GM21619 (cell line): ENCODE measurements around the gene TP53BP2.
A peak's percentile ranks its signal among the peaks of the same experiment; 100 is the strongest.
"Not testable (repeated sequence)": the region's sequence is repeated elsewhere in the genome, so short reads cannot be mapped to it uniquely, and the experiment has no call there.

ENCODE experiments used
- ATAC-seq: cut with Tn5 transposase; IDR thresholded peaks from one replicate; pipeline ENCODE4 v1.9.1; 2021; ENCODE audit not compliant: unreplicated experiment

TP53BP2 gene

GRCh38 chr1:223831755-223832636 lies 13.8 kb downstream of the TP53BP2 start:
- ATAC-seq, result peak; percentile 38

DNA sequence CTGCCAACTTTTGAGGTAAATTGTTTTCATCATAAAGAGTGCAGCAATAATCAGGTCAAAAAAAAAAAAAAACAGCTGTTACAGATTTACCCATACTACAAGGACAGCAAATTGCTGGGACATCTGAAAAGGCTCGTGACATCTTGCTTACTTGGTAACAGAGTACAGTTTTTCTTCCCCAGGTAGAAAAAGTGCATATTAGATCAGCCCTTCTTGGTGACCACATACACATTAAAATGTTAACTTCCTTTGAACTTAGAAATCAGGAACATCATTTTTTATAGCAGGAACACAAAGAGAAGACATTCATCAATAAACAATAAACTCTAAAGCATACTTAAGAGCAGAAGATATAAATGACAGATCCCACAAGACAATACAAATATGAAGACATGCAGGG lies 16.1 kb downstream of the TP53BP2 start:
- ATAC-seq, result no peak

DNA sequence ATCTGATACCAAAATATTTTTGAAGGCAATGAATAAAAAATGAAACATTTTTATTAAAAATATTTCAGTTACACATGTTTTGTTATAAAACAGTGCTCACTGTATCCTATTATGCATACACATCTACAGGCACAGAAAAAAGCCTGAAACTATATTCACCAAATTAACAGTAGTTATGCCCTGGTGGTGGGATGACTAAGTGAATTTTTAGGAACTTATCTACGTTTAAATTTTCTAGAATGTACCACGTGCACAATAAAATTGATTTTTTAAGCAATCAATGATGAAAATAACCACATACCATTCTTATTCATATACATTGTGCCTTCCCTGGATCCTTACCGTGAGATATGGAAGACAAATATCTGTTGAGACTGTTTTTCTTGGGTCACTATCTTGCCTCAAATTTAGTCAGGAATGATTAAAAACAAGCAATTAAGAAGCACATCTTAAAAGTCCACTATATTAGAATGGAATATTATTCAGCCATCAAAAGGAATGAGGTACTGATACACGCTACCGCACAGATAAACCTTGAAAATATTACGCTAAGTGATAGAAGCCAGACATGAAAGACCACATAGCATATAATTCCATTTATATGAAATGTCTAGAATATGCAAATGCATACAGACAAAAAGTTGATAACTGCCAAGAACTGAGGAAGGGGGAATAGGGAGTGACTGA lies 17.4 kb downstream of the TP53BP2 start:
- ATAC-seq, result no peak

- no peak for ATAC-seq
Observed at GRCh38 chr1:223827193-223827663, 18.5 kb downstream of the TP53BP2 start.

DNA sequence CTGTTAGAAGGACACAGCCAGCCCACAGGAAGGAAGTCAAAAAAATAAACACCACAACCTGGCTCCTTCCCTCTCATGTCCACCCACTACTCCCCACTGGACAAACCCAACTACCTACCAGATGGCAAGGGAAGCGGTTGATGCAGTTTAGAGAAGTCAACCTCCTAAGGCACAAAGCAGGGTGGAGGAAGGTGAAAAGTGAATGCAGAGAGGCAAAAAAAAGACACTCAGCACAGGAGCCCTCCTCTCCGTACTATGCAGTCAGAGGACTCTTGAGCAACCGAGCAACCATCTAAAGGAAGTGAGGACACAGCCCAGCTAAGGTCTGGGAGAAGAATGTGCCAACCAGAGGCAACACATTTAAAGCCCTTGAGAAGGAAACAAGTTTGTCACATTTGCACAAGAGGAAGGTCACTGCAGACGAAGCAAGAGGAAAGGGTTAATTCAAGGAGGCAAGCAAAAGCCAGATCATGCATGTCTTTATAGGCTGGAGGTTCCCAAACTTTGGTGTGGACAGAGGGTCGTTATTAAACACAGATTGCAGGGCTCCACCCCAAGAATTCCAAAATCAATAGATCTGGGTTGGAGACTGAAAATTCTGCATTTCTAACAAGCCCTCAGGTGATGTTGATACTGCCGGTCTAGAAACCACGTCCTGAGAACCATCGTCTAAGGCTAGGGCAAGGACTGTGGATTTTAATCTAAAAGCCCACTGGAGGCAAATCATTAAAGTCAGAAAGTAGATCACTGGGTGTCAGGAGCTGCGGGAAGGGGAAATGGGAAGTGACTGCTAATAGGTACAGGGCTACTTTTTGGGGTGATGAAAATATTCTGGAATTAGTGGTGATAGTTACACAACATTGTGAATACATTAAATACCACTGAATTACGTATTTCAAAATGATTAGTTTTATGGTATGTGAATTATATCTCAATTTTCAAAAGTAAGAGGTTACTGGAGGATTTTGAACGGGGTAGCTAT lies 19.7 kb downstream of the TP53BP2 start:
- no peak for ATAC-seq

DNA sequence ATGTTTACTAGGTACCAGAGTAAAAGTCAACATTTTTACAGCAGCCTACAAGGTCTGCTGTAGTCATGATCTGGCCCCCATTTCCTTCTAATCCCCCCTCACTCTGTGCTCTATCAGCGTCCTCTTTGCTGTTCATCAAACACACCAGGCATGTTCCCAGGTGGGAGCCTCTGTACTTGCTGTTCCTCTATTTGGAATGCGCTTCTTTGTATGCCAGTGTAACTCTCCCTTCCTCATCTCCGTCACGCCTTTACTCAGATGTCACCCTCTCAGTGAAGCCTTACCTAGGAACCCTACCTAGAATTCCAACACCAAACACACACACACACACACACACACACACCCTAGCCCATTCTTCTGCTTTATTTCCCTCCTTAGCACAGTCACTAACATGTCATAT lies 21.0 kb downstream of the TP53BP2 start:
- no peak for ATAC-seq

DNA sequence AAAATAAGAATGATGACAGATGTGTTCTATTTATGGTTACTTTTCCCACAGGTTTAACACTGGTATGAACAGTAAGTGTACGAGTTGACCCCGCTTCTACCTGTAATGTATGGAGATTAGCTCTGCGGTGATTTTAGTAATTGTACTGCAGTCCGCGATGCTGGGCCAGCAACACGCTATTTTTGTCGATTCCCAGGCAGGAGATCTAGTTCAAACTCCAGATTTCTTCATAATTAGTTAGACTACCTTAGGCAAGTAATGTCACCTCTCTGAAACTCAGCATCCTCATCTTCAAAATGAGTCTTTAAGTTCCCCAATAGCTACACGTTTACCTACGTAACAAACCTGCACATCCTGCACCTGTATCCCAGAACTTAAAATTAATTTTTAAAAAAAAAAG lies 21.5 kb downstream of the TP53BP2 start:
- ATAC-seq, result no peak

GRCh38 chr1:223820971-223821370 lies 24.8 kb downstream of the TP53BP2 start:
- no peak for ATAC-seq

DNA sequence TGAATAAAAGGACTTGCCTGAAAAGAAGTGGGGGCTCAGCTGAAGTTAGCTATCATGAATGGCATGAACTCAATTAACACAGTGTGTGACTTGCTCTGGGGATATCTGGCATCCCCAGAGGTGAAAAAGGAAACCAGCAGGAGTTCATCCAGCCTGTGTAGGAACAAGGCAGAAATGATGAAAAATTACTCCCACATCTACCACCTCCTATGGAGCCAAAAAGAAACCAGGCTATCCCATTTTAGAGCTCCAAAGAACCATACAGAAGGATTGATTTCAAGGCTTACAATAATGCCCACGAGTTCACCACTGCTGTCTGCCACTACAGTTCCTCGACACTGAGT lies 25.3 kb downstream of the TP53BP2 start:
- ATAC-seq, result no peak

DNA sequence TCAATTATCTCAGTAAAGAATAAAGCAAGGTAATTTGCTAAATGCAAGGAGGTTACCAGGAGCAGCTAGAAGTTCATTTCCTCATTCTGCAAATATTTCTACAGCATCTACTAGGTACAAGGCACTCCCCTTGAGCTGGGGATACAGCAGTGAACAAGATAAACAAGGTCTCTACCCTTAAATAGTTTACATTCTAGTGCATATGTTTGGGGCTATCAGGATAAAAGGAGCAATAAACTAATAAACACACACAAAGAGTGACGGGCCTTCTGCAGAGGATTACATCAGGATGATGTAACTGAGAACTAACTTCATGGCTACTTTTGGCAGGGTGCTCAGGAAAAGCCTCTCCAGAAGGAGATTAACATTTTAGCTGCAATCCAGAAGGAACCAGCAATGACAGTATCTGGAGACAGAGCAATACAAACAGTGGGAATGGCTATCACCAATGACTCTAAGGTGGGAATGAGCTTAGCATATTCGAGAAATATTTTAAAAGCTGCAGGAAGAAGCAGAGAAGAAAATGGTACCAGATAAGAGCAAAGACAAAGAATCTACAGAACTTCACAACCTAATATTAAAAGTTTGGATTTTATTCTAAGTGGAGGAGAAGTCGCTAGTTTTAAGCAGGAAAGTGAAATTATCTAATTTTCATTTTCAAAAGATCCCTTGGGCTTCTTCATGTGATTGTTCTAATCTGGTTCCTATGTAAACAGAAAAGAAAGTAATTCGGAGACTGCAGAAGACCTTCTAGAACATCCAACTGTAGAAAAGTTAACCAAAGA lies 25.8 kb downstream of the TP53BP2 start:
- ATAC-seq, result no peak

DNA sequence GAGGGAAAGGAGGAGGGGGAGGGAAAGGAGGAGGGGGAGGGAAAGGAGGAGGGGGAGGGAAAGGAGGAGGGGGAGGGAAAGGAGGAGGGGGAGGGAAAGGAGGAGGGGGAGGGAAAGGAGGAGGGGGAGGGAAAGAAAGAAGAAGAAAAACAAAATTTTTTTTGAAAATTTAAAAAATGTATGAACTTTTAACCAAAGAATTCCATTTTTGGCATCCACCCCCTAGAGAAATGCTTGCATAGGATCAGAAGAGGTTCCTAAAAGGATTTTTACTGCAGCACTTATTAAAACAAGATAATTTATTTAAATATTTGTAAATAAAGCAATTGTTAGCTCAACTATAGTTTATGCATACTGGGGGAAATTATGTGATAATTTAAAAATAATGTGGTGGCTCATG lies 28.5 kb downstream of the TP53BP2 start:
- ATAC-seq, result not testable (repeated sequence)

GRCh38 chr1:223815865-223816264 lies 29.9 kb downstream of the TP53BP2 start:
- no peak for ATAC-seq

DNA sequence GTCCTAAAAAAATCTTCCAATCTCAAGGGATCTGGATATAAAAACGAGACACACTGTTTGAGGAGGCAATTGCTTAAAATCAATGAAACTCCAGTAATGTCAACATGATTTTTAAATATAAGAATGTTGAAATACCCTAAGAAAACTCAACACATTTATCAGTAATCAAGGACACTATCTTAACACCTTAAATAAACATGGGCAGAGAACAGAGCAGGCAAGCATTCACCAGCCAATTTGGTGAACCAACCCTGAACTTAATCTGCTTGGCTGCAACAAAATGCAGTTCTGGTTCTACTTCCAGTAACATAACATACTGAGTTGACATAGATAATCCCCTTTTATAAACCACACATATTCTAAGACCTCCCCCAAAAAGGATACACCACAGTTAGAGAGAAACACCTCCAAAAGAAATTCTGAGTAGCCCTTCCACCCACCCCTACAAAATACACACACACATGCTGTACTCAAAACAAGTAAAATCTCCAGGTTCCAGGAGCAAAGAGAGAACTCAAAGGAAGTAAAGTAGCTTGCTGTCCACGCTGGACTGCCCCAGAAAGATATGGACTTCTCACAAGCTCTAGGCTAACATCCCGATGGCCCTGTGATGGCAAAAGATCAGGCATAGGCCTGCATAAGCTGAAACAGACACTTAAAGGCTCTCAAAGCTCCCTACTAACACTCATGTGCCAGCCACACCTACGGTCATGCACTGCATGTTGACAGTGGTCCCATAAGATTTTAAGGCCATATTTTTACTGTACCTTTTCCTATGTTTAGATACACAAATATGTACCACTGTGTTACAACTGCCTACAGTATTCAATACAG lies 30.5 kb downstream of the TP53BP2 start:
- ATAC-seq, result no peak

- ATAC-seq, result no peak
Observed at GRCh38 chr1:223813645-223814044, 32.1 kb downstream of the TP53BP2 start.

GRCh38 chr1:223811634-223812101 lies 34.1 kb downstream of the TP53BP2 start:
- ATAC-seq, result no peak

GRCh38 chr1:223810586-223810985 lies 35.2 kb downstream of the TP53BP2 start:
- no peak for ATAC-seq

DNA sequence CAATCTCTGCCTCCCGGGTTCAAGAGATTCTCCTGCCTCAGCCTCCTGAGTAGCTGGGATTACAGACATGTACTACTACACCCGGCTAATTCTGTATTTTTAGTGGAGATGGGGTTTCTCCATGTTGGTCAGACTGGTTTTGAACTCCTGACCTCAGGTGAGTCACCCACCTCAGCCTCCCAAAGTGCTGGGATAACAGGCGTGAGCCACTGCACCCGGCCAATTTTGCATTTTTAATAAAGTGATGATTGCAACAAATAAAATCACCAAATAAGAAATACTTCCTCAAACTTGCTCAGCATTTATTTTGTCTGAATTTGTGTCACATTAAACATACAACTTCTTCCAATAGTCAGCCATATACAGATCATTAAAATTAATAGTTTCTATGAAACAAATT lies 35.8 kb downstream of the TP53BP2 start:
- ATAC-seq, result not testable (repeated sequence)

DNA sequence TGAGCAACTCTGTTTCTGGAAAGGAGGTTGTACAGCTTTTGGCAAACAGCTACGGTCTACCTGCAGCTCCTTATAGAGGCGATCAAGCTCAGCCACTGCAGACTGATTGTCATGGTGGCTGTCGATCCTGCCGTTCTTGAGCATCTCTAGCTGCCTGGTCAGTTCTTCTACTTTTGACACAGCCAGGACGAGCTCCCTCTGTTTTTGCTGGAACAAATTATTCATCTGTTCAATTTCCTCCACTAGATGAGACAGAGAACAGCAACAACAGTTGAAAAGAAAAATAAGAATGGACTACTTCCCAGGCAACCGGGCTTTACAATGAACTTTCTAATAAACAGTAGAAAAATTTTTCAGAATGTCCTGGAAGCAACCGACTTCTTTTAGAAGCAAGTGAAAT lies 42.5 kb downstream of the TP53BP2 start:
- no peak for ATAC-seq

DNA sequence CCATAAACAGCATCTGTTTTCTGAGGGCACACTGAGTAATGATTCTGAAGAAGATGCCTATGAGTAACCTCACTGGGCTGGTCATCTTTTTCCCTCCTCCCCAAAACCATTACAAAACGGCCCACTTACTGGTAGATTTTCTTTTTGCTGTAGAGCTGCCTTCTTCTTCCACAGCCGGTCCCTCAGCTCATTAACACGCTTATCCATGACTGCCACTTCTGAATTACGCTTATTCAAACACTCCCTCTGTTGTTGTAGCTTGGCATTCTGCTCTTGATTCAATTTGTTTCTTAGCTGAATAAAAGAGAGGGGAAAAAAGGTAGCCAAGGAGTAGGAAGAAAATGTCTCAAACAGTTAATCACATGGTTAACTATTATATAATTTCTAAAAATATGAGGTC lies 43.1 kb downstream of the TP53BP2 start:
- no peak for ATAC-seq
